Esophagus muscularis mucosa (tissue), 4 donors: ENCODE measurements around the gene ADSS1.

ENCODE experiments used
- CTCF ChIP-seq, 3 experiments: fragments of 200-600 bp in 2 of 3; fragments of 450-650 bp in 1 of 3; sonication (generic) in 2 of 3; IDR thresholded peaks; one replicate each; pipeline ENCODE4 v1.5.1; 2017 to 2019; ENCODE audit warnings: antibody characterized with exemption in 3 of 3, mild to moderate bottlenecking in 2 of 3, moderate library complexity in 1 of 3
- EP300 ChIP-seq: sonication (generic); formaldehyde crosslinking; IDR thresholded peaks from one replicate; pipeline ENCODE4 v1.6.1; 2017; ENCODE audit warnings: antibody characterized with exemption
- POLR2A ChIP-seq: fragments of 450-650 bp; IDR thresholded peaks from one replicate; pipeline ENCODE4 v1.6.1; 2017; ENCODE audit warnings: antibody characterized with exemption, moderate library complexity, mild to moderate bottlenecking, low read depth
- POLR2AphosphoS5 ChIP-seq, 2 donors: sonication (generic); formaldehyde crosslinking; IDR thresholded peaks; one replicate each; pipeline ENCODE4 v1.6.1; 2017; ENCODE audit warnings: antibody characterized with exemption in 2 of 2

GRCh38 chr14:104755621-104756020, 31.6 kb downstream of the ADSS1 start:
- TF ChIP-seq CTCF (IDR thresholded peaks at IDR 0.05): no peak
- no peak for TF ChIP-seq EP300
- TF ChIP-seq POLR2A: no peak
- no peak for TF ChIP-seq POLR2AphosphoS5 (IDR thresholded peaks at IDR 0.05)
